Aorta (tissue), 5 donors: ENCODE results near the gene ERC1. TPM values are rescaled to one million over a fixed set of nuclear protein-coding genes. Genes with fewer than 3 reads are reported as not detected.

Experiments used
- ATAC-seq: fragments of 200-7000 bp; cut with Tn5 transposase; one replicate; pipeline ENCODE4 v1.9.1; 2022; ENCODE audit warnings: moderate library complexity; ENCODE audit not compliant: low FRiP score
- DNase-seq, 2 donors: peaks; one replicate each; pipeline ENCODE4 v3.0.0-alpha.2; 2020
- H3K27ac ChIP-seq, 2 donors: one replicate each; pipeline ENCODE4 v1.5.1; 2013; ENCODE audit warnings: low read length in 2 of 2, mild to moderate bottlenecking in 2 of 2, moderate library complexity in 2 of 2, control low read depth in 1 of 2, inconsistent platforms in 1 of 2, low read depth in 1 of 2
- H3K27me3 ChIP-seq, 2 donors: one replicate each; pipeline ENCODE4 v1.6.1; 2013; ENCODE audit warnings: control low read depth in 1 of 2, low read length in 1 of 2, mild to moderate bottlenecking in 1 of 2, moderate library complexity in 1 of 2; ENCODE audit not compliant: insufficient read depth in 2 of 2, control insufficient read depth in 1 of 2
- H3K36me3 ChIP-seq, 2 donors: one replicate each; pipeline ENCODE4 v1.6.1; 2013; ENCODE audit warnings: control low read depth in 1 of 2, low read length in 1 of 2, mild to moderate bottlenecking in 1 of 2; ENCODE audit not compliant: insufficient read depth in 2 of 2, control insufficient read depth in 1 of 2
- H3K4me1 ChIP-seq, 2 donors: one replicate each; pipeline ENCODE4 v1.6.1; 2013; ENCODE audit warnings: low read length in 2 of 2, control low read depth in 1 of 2, mild to moderate bottlenecking in 1 of 2, moderate library complexity in 1 of 2; ENCODE audit not compliant: insufficient read depth in 2 of 2, control insufficient read depth in 1 of 2
- H3K4me3 ChIP-seq, 2 donors: one replicate each; pipeline ENCODE4 v1.5.1; 2013; ENCODE audit warnings: low read length in 2 of 2, control low read depth in 1 of 2, mild to moderate bottlenecking in 1 of 2
- H3K9me3 ChIP-seq: one replicate; pipeline ENCODE4 v1.6.1; 2013; ENCODE audit warnings: mild to moderate bottlenecking, low read length; ENCODE audit not compliant: control insufficient read depth
- WGBS, 2 donors: extraction: QIAGEN DNeasy Blood & Tissue Kit; methylation state at CpG; one replicate each; pipeline ENCODE4 v1.1.7; 2013; 5-methylcytosine and 5-hydroxymethylcytosine counted together
- intact Hi-C, 2 donors: fragments of 100-400 bp; cut with DNase I; formaldehyde crosslinking; loops; one replicate each; pipeline versions ENCODE4 v1.14.2 to v1.15.0; 2022
- polyA plus RNA-seq, 2 donors: library from polyadenylated mRNA; stranded (reverse); fragments of 200-250 nt; gene quantifications; one replicate each; pipeline ENCODE4 v1.2.3, GENCODE V29; 2013
- total RNA-seq, 2 donors: library from RNA; stranded (reverse); fragmentation: NEBNext Ultra II Directional; extraction: Animal tissue kit (Norgen Biotek cat#: 25700); gene quantifications; one replicate each; pipeline ENCODE4 v1.2.1, GENCODE V29; 2021
- donor health status: healthy with polysubstance abuse.
- donor health status: Bipolar disorder and iron deficiency.
- donor health status: DM: no; HTN: no; CAD: no.
- donor health status: DM: no; HTN: no; CAD: no.
- donor health status: DM: yes; HTN: yes; CAD: no.

ERC1 gene
- total and polyA plus RNA-seq, 4 donors: 8.1 to 99.8 (median 45.3) TPM

DNA sequence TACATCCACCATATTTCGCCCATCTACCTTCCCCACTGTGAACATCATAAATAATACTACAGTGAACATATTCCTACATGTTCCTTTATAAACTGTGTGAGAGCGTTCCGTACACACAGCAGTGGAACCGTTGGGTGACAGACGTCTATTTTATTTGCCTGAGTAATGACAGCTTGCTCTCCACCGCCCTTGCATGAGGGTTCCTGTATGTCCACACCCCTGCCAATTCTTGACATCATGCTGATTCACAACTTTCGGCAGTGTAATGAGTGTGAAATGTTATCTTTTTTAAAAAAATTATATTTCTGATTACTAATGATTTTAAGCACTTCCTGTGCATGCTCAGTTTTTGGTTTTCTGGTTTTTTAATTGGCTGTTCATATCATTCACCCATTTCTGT, 37.2 kb upstream of the ERC1 start:
- intact Hi-C loops: loop anchor here in 1 of 2 donors (10.0 kb wide), 1 partner anchor 389 kb away; no protein-coding TSS in a partner anchor
- Histone ChIP-seq H3K4me3 (no peak overlapping the region), H3K36me3 (no peaks in the 10 kb centered on the region), H3K27ac (no peak overlapping the region), H3K9me3 (no peaks in the 10 kb centered on the region), H3K27me3 (no peaks in the 10 kb centered on the region), H3K4me1 (no peaks in the 10 kb centered on the region)
- no peak for ATAC-seq
- WGBS, 2 donors: 40 to 49% methylated on average over 7 of the region's 7 CpGs
- no peak for DNase-seq

DNA sequence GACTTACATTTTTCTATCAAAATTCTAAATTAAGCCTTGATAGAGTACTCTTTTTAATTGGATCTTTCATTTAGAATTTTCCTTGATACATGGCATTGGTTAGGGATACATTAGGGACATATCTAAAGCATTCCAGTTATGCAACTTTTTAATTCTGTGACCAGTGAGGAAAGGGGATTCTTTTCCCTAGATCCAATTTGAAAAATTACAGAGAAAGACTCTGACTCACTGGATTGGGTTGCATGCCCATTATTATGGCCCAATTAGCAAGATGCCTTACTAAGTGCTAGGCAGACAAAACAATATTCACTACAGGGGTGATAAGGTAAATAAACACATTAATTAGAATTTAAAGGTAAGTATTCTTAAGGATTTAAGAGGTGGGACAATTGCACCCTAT, 36.3 kb upstream of the ERC1 start:
- Histone ChIP-seq H3K27me3 (no peaks in the 10 kb centered on the region), H3K36me3 (no peaks in the 10 kb centered on the region), H3K4me3 (no peak overlapping the region), H3K4me1 (no peaks in the 10 kb centered on the region), H3K9me3 (no peaks in the 10 kb centered on the region), H3K27ac (no peak overlapping the region)
- intact Hi-C loops: loop anchor here in 1 of 2 donors (10.0 kb wide), 1 partner anchor 390 kb away; no protein-coding TSS in a partner anchor
- ATAC-seq: no peak
- no peak for DNase-seq

DNA sequence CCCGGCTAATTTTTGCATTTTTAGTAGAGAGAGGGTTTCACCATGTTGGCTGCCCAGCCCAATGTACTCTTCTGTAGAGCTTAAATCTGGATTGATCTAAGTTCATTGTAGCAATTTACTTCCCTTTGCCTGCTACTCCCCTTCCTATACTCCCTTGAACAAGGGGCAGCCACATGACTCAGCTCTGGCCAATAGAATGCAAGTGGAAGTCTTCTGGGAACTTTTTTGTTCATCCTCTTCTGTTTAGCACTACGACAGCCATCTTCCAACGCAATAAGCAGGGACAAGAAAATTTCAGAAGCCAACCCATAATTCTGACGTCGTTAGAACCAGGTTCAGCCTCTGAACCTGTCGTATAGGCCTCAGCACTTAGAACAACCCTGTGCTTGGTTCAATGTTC, 35.1 kb upstream of the ERC1 start:
- Histone ChIP-seq H3K4me1 (no peaks in the 10 kb centered on the region), H3K27me3 (no peaks in the 10 kb centered on the region), H3K4me3 (no peak overlapping the region), H3K36me3 (no peaks in the 10 kb centered on the region), H3K9me3 (no peaks in the 10 kb centered on the region), H3K27ac (no peak overlapping the region)
- intact Hi-C loops: loop anchor here in 1 of 2 donors (10.0 kb wide), 1 partner anchor 391 kb away; no protein-coding TSS in a partner anchor
- ATAC-seq (no peak), DNase-seq (no peak)
- WGBS, 2 donors: 94 to 95% methylated on average over 6 of the region's 6 CpGs

DNA sequence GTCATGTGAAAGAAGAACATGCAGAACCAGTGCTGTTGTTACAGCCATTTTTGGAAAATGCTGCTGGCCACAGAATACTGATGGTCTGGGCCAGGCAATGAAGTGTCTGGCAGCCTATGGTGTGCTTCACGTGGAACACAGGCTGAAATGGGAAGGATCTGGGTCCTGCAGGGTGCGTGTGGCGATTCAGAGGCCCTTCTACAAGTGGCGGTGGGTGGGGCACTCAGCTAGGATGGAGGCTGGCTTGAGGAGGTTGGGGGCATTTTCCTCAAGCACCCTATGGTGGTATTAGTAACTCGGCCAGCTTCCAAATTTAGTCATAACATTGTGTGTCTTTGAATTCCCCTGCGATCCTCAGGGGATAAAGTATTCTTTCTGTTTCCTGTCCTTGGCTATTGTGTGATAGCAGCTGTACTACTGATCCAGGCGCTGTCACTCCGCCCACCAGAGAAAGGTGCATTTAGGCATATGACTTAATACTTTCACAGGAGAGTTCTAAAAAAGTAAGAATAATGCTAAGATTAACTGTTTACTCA, 32.4 kb upstream of the ERC1 start:
- Histone ChIP-seq H3K9me3 (no peaks in the 10 kb centered on the region), H3K4me3 (no peak overlapping the region), H3K27me3 (no peaks in the 10 kb centered on the region), H3K27ac (no peak overlapping the region), H3K4me1 (no peaks in the 10 kb centered on the region), H3K36me3 (no peaks in the 10 kb centered on the region)
- intact Hi-C loops: loop anchor here in 1 of 2 donors (10.0 kb wide), 1 partner anchor 394 kb away; no protein-coding TSS in a partner anchor
- no peak for ATAC-seq
- no peak for DNase-seq
- 44 to 46% methylated on average over 8 of the region's 8 CpGs for WGBS, 2 donors

DNA sequence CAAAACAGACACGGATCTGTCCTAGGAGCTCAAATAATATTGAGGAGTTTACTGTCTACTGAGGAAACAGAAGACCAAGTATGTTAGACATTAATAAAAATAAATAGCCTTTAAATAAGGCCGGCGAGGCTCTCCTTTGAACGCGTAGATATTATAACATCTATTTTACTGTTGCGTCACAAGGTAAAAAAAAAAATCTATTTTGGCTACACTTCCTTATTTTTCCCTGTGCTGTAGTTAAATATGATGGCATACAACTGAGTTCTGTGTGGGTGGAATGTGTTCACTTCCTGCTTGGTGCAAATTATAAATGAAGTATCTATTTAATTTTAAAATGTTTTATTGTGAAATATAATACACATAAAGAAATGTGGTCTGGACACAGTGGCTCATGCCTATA, 24.3 kb upstream of the ERC1 start:
- intact Hi-C loops: no loop called here
- DNase-seq: no peak
- Histone ChIP-seq H3K4me3 (no peak overlapping the region), H3K9me3 (no peaks in the 10 kb centered on the region), H3K27ac (no peak overlapping the region), H3K36me3 (no peaks in the 10 kb centered on the region), H3K4me1 (no peaks in the 10 kb centered on the region), H3K27me3 (no peaks in the 10 kb centered on the region)
- WGBS, 2 donors: 90 to 91% methylated on average over 6 of the region's 6 CpGs
- no peak for ATAC-seq

DNA sequence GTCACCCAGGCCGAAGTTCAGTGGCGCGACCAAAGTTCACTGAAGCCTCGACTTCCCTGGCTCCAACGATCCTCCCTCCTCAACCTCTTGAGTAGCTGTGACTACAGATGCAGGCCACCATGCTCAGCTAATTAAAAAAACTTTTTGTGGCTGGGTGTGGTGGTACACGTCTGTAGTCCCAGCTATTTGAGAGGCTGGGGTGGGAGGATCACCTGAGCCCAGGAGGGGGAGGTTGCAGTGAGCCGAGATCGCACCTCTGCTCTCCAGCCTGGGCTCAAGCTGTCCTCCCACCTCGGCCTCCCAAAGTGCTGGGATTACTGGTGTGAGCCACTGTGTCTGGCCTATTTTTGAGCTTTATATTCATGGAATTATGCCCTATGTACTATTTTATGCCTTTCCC, 23.4 kb upstream of the ERC1 start:
- Histone ChIP-seq H3K27me3 (no peaks in the 10 kb centered on the region), H3K27ac (no peak overlapping the region), H3K36me3 (no peaks in the 10 kb centered on the region), H3K4me3 (no peak overlapping the region), H3K9me3 (no peaks in the 10 kb centered on the region), H3K4me1 (no peaks in the 10 kb centered on the region)
- WGBS, 2 donors: 90 to 96% methylated on average over 9 of the region's 9 CpGs
- ATAC-seq (no peak), DNase-seq (no peak)
- intact Hi-C loops: no loop called here

DNA sequence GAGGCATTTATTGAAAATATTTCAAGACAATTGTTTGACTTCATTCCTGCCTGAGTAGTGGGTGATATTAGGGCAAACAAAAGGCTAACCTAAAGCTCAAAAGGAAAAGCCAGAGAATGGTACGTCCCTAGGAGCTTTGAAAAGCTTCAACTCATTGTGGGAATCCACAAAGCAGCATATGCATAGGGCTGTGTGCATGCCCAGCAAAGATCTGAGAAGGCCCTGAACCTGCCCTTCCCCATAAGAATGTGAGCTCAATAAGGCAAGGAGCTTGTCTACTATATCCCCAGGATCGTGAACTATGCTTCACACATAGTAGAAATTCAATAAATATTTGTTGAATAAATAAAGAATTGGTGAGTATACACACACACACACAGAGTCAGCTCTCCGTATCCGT, 22.5 kb upstream of the ERC1 start:
- Histone ChIP-seq H3K27ac (no peak overlapping the region), H3K36me3 (no peaks in the 10 kb centered on the region), H3K9me3 (no peaks in the 10 kb centered on the region), H3K4me1 (no peaks in the 10 kb centered on the region), H3K27me3 (no peaks in the 10 kb centered on the region), H3K4me3 (no peak overlapping the region)
- ATAC-seq: no peak
- intact Hi-C loops: no loop called here
- no peak for DNase-seq
- 50 to 79% methylated on average over 4 of the region's 4 CpGs for WGBS, 2 donors

DNA sequence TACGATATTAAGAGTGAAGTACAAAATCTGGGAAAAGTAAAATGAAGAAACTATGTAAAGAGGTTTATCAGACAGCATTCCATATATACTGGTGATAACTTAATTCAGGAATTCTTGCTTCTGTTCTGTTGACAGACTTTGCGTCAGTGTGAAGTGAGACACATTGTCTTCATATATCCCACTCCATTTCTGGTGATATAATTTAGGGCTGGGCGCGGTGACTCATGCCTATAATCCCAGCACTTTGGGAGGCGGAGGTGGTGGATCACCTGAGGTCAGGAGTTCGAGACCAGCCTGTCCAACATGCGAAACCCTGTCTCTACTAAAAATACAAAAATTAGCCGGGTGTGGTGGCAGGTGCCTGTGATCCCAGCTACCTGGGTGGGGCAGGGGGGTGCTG, 21.2 kb upstream of the ERC1 start:
- no peaks in the 10 kb centered on the region for H3K4me1 ChIP-seq
- no peaks in the 10 kb centered on the region for H3K9me3 ChIP-seq
- DNase-seq (no peak), ATAC-seq (no peak)
- H3K4me3 ChIP-seq: no peak overlapping the region
- H3K36me3 ChIP-seq: no peaks in the 10 kb centered on the region
- 79 to 91% methylated on average over 7 to 8 of the region's 8 CpGs for WGBS, 2 donors
- intact Hi-C loops: no loop called here
- no peak overlapping the region for H3K27ac ChIP-seq
- no peaks in the 10 kb centered on the region for H3K27me3 ChIP-seq

DNA sequence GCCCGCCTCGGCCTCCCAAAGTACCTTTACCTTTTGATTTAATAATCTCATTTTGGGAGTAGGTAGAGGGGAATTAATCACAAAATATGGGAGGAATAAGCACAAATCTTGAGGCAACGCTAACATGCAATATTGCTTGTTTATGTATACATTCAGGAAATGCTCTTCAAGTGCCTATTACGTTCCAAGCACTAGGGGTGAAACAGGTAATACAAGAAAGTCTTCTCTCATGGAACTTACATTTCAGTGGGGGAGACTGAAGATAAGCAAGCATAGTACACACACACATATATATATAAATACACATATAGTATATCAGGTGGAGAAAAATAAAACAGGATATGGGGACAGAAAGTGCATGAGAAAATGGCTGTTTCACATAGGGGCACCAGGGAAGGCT, 19.0 kb upstream of the ERC1 start:
- intact Hi-C loops: no loop called here
- DNase-seq (no peak), ATAC-seq (no peak)
- no peaks in the 10 kb centered on the region for H3K9me3 ChIP-seq
- WGBS, 2 donors: 96 to 99% methylated on average over 4 of the region's 4 CpGs
- H3K27ac ChIP-seq: no peak overlapping the region
- no peaks in the 10 kb centered on the region for H3K27me3 ChIP-seq
- no peaks in the 10 kb centered on the region for H3K36me3 ChIP-seq
- H3K4me3 ChIP-seq: no peak overlapping the region
- H3K4me1 ChIP-seq: no peaks in the 10 kb centered on the region
